Lung microvascular endothelial cell (primary cell): Measurements from ENCODE around the gene SUGP2. TPM values are rescaled to one million over a fixed set of nuclear protein-coding genes. Genes with fewer than 3 reads are reported as not detected.
"Not testable (repeated sequence)": the region's sequence is repeated elsewhere in the genome, so short reads cannot be mapped to it uniquely, and the experiment has no call there.

ENCODE experiments used
- DNase-seq, 2 donors: peaks; one replicate each; pipeline versions ENCODE4 v3.0.0 to v3.0.0-alpha.2; 2010; ENCODE audit warnings: low read depth in 2 of 2
- total RNA-seq: library from RNA; depleted of rRNA; stranded (reverse); fragments of >200 nt; gene quantifications from 2 replicates; pipeline ENCODE4 v1.2.1, GENCODE V29; 2014

The SUGP2 gene
- total RNA-seq, 1 donor from 2014 or later, result 14.7 TPM

DNA sequence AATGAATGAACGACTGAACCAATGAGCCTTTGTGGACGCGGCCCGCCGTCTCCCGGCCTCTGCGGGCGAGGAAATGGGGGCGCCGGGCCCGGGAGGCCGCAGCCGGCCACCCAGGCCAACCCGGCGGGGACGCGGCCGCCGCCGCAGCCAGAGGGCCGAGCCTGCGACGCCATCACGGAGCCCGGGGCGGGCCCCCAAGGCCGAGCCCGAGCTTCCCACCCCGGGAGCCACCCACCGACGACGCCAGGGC, 216 bp downstream of the SUGP2 start:
- DNase-seq, result no peak

DNA sequence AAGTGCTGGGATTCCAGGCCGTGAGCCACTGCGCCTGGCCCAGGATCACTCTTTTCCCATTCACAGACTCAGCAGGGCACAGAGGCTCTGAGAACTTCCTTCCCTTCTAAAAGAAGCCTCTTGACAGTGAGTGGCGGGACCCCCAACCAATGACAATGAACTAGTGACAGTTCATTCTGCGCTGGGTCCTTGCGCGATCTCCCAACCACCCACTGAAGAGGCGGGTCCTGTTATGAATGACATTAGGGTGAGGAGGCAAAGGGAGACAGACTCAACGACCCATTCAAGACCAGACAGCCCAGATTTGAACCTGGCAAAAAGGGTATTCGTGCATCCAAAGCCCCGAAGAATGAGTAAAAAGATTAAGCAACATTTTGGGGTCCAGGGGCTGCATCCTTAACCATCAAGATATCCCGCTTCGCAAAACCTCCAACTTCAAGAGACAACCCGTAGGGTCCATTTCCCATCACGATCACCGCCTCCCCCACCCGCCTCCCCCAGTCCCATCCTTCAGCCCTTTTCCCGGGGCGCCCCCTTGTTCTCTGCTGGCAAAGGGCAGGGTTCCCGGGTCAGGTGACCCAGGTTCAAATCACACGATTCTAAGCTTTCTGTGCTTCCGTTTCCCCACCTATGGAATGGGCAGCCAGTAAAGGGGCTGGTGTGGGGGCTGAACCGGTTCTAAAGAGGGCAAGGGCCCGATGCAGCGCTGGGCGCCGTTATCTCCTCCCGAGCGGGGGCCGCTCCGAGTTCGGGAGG, 719 bp downstream of the SUGP2 start:
- peak; percentile 96 to 97 for DNase-seq

DNA sequence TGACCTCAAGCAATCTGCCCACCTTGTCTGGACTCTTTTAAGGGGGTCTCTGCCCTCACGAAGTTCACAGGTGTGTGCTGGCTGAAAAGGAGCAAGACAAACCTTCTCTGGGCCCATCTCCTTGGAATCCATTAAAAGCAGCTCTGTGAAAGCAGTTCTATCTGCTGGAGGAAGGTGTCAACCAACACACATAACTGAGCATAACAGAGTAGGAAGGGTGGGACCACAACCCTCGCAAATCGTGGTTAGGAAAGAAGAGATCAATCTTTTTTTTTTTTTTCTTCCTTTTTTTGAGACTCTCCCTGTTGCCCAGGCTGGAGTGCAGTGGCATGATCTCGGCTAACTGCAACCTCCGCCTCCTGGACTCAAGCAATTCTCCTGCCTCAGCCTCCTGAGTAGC, 1.4 kb downstream of the SUGP2 start:
- DNase-seq, result no peak

DNA sequence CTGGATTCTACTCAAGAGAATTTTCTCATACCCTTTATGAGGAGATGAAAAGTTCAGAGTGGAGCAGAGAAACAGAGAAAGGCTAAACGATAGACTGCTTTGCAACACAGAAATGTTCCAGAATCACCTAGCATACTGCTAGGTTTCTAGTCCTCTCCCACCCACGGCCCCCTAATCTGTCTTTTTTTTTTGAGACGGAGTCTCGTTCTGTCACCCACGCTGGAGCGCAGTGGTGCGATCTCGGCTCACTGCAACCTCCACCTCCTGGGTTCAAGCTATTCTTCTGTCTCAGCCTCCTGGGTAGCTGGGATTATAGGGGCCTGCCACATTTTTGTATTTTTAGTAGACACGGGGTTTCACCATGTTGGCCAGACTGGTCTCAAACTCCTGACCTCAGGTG, 4.8 kb downstream of the SUGP2 start:
- DNase-seq, result no peak

DNA sequence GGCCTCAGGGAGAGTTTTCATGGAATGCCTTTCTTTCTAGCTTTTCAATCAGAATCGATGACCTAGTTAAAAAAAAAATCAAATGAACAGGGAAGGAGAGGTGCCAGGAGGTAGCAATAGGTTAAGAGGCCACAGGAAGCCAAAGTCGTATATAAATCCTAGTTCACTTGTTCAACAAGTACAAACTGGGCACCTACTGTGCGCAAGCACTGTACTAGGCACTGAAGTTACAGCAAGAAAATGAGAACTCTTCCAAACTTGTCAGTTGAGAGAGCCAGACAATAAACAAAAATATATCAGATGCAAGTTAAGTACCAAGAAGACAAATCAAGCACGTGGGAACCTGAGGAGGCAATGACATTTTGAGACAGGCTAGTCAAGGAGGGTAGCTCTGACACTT, 6.1 kb downstream of the SUGP2 start:
- no peak for DNase-seq

DNA sequence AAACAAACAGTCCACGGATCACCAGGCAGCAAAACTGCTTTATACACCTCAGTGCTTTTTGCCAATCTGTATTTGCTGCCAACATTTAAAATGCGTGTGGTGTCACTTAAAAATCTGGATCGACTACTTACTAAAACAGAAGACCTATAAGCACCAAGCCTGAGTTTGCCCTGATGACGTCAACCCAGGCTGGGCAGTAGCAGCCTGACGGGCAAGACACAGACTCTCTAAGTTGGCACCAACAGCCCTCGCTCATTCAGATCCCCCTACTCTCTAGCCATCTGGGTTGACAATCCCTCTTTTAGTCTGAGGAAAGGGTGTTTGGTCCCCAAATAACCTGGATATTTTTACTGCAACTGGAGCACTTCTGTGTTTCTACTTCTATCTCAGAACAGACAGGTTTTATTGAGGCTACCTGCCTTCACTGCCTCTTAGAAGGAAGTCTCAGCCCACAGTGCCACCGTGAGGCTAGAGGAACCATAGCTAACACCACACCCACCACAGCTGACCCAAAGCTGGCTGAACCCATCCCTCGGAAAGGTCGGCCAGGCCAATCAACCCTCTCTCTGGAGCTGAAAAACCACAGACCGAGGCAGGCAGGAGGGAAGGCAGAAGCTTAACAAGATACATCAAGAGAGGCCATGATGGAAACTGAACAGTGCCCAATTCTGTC, 6.9 kb downstream of the SUGP2 start:
- peak; percentile 28 to 30 for DNase-seq

DNA sequence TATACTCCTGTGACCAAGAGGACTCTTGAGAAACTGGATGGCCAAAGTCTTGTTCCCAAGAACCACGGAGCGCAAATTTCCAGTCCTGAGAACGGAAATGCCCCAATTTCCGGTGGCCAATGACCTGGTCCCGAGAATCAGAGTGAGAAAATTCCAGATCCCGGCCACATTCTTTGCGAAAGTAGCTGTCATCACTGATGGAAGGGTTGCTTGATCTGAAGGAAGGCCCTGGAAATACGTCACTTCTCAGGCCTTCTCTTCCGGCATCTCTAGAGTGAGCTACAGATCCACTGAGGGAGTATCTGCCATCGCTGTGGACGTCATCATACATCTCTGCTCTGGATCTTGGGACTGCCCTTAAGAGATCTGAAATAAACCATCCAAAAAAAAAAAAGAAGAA, 7.5 kb downstream of the SUGP2 start:
- DNase-seq, result no peak

DNA sequence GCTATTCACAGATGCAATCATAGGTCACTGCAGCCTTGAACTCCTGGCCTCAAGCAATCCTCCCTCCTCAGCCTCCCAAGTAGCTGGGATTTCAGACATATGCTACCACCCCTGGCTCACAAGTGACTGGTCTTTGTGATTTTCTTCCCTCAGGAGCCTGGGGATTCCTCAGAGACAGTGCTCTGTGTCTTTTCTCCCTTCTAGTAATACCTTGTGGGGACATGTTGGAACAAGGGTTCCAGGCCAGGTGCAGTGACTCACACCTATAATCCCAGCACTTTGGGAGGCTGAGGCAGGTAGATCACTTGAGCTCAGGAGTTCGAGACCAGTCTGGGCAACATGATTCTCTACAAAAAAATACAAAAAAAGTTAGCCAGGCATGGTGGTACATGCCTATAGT, 9.9 kb downstream of the SUGP2 start:
- DNase-seq, result not testable (repeated sequence)

DNA sequence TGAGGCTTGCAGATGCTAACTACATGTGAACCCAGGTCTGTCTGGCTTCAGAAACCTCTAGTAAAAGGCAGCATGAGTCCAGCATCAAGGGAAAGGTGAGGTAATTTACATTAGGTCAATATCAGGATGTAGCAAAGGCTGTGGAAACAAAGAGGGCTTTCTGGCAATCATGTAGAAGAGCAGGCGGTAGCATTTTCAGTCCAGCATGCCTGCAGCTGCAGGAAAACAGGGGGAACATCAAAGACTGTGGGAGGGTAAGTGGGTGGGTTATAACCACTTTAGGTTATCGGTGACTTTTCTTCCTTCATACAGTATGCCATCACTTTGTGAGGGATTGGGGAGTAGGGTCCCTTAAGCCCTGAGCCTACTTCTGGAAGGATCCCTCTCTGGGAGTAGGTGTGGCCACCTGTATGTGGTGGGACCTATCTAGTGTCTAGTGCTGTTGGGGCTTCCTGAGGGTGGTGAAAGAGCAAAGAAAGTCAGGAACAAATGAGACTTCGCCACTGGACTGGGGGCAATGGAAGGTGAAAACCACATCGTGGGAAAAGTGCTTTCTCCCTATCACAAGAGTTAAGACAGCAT, 10.8 kb downstream of the SUGP2 start:
- DNase-seq, result peak in 1 of 2 donors; percentile 29

DNA sequence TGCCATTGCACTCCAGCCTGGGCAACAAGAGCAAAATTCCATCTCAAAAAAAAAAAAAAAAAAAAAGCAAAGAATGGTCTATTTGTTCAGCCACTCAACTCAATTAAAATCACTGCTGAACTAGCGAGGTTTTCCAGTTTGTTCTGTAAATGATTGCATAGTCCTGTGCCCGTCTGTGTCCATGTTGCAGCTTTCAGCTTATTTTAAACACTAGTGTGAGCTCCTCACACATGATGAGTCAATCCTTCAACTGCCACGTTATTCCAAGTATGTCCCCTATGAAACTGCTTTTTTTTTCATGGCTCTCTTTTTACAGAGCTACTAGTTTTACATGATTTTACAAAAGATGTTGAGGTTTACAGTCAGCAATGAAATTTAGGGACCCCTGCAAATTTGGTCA, 12.2 kb downstream of the SUGP2 start:
- DNase-seq, result no peak

DNA sequence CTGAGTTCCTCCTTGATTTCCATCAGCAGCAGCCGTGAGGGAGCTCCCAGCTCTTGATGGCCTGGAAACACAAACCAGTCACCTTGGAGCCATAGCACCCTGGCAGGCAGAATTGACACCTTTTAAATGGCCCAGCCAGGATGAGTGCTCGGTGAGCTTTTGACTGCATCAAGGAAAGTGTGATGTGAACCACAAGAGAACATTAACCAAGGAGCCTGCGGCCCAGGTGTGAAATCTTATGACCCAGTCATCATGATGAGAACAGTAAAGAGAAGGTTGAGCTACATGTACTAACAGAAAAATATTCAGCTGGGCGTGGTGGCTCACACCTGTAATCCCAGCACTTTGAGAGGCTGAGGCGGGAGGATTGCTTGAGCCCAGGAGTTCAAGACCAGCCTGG, 22.8 kb downstream of the SUGP2 start:
- DNase-seq, result no peak

DNA sequence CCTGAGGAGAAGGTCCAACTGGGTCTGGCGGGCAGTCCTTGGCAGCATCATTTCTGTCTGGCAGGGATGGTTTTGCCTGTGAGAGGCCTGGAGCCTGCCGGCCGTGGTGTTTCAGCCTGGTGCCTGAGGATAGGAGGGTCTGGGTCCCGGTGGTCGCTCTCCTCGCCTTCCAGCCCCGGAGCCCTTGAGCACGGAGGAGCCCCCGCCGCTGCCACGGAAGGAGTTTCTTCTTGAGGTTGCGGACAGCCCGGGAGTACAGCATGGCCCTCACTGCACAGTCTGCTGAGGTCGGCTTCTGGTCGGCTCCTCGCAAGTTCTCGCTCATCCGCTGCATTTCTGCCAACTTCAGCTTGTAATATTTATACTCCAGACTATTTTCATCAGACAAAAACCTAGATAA, 23.4 kb downstream of the SUGP2 start:
- no peak for DNase-seq

DNA sequence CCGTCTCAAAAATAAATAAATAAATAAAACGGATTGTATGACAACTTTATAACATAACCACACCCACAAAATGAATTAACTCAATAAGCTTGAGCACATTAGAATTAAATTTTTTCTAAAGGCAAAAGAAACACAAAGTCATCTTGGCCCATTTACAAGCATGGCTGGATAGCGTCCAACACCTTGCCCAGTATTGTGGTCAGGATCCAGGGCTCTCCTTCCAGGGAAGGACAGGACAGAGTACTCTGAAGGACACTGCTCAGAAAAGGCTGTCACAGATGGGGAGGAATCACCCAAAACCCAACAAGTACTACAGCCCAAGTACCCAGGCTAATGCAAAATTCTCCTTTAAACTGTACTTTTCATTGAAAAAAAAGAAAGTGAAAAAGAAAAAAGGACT, 27.1 kb downstream of the SUGP2 start:
- DNase-seq, result no peak

DNA sequence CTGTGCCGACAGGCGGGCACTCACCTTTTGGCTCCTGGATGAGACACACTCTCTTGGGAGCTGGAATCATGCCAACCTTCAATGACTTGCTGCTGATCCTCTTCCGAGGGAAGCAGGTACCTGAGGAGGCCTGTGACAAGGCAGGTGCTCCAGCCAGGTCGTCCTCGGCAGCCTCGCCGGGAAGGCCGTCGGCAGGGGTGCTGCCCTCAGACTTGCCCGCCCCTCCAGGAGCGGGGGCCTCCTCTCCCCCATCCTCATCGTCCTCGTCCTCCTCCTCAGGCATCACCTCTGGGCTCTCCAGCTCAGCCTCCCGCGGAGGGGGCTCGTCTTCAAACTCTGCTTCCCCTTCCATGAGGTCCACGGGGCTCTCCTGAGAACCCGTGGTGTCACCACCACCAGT, 29.2 kb downstream of the SUGP2 start:
- DNase-seq, result no peak

DNA sequence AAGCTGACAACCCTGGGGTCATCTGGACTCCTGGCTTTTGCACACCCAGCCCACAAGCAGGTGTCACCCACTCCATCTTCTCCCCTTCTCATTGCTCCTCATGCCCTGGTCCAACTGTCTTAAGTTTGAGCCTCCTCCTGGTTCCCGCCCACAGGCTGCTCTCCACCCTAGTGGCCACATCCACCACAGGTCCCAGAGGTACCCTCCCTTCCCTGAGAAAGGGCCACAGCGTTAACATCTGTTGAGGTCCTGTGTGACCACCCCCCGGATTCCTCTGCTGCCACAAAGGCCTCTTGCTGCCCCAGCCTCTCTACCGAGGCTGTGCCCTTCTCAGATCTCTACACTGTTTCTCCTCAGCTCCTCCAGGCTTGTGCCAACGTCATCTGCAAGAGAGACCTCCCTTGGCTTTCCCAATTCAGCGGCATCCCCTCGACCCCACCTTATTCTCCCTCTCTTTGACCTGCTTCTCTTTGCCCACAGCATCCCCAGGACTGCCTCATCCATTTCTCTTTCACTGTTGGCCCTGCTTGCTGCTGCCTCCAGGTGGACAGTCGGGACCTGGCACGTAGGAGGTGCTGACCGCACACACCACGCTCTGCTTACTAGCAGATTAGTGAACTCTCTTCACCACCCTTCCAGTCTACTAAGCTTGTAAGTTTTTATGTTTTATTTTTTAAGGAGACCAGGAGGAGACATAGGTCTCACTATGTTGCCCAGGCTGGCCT, 33.3 kb downstream of the SUGP2 start:
- peak; percentile 43 to 56 for DNase-seq

DNA sequence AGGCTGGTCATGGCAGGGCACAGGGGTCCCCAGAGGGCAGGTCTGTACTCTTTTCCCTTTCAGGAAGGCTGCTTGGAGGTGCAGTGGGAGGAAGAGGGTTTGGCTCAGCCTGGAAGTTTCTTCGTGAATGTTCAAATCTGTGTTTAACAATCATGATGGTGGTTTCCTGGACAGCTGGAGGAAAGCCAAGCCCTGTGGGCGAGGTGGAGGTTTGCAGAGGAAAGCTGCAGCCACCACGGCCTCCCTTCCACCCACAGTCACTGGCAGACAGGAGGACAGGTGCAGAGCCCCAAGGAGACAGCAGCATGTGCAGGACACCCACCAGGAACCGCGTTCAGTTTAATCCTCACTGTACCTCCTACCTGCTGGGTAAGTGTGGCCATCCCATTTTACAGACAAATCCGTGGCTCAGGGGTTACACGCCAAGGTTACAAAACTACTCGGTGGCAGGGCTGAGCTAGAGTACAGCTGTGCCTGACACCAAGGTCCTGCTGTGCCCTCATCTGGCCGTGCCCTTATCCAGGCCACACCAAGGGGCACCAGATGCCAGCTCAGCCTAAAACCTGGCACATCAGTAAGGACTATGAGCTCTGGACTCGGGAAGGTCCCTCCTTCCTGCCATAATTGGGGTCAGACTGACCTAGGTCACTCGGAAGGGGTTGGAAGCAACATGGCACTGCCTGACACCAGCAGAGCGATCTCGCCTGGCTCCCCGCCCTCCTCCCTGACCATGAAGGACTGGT, 34.1 kb downstream of the SUGP2 start:
- DNase-seq, result peak; percentile 55 to 63

DNA sequence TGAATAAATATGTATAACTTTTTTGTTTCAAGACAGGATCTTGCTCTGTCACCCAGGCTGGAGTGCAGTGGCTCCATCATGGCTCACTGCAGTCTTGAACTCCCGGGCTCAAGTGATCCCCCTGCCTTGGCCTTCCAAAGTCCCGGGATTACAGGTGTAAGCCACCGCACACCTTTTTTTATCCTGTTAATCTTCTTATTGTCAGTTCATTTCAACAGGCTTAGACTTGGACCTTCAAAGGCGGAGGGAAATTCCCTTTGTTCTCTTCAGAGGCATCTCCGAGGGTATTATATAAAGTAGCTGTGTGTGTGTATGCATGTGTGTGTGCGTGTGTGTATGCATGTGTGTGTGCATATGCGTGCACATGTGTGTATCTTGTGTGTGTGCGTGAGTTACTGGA, 35.0 kb downstream of the SUGP2 start:
- no peak for DNase-seq

DNA sequence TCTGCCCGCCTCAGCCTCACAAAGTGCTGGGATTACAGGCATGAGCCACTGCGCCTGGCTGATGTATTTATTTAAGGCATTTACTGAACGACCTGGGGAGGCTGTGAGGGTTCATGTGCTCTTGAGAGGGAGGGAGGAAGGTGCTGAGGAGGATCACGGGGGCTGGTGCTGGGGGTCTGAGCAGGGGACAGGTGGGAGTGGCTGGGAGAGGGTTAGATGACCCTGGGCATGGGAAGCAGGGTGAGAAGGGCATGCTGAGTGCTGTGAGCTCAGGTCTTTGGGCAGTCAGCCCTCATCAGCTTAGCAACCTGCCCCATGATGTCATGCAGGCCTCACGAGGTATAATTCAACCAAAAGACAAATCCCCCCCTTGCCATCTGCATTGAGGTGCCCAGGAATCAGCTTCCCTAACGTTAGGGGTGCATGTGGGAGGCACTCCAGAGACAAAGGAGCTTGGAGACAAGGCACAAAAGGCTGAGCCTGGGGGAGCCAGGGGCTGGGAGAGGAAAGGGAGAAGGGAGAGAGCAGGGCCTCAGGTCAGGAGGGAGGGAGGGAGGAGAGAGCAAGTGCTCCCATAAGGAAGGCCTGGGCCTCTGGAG, 36.4 kb downstream of the SUGP2 start:
- DNase-seq, result no peak

DNA sequence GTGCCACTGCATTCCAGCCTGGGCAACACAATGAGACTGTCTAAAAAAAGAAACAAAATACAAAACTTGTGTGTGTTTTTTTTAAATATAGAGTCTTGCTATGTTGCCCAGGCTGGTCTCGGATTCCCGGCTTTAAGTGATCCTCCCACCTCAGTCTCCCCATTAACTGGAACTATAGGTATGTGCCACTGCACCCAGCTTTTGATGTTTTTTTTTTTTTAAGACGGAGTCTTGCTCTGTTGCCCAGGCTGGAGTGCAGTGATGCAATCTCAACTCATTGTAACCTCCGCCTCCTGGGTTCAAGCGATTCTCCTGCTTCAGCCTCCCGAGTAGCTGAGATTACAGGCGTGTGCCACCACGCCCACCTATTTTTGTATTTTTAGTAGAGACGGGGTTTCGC, 37.0 kb downstream of the SUGP2 start:
- no peak for DNase-seq

DNA sequence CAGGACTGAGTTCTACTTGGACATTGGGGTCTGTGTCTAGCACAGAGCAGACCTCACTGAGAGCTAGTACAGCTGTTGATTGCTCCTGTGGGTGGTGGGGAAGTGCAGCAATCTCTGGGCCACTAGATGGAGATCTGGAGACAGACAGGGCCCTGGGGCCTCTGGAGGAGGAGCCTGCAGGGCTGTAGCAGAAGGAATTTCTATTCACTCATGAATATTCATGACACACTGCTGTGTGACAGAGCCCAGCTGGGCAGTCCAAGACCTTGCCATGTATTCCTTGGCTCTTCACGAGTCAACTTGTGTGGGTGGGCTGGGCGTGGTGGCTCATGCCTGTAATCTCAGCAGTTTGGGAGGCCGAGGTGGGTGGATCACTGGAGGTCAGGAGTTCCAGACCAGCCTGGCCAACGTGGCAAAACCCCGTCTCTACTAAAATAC, 37.5 kb downstream of the SUGP2 start:
- DNase-seq, result peak; percentile 76 to 80

DNA sequence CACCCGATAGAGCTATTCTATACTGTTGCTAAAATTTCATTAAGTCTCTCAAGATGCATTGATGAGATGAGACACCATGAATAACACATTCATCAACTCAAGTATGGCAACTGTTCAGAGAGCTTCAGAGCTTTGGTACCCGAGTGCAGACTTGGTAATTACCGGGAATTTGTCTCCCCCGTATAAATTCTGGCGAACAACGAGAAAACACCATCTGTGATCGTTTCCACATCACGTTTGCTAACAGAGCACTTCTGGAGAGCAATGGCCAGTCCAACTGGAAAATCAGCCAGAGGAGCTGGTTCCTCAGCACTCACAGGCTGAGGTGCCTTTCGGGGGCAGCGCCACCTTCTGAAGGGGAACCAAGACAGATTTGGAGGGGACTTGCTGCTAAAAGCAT, 40.2 kb downstream of the SUGP2 start:
- no peak for DNase-seq
